Measurements from ENCODE around the gene MOB2. TPM values are rescaled to one million over a fixed set of nuclear protein-coding genes. Genes with fewer than 3 reads are reported as not detected.

The MOB2 gene
- total and polyA plus RNA-seq, 9 donors, result 28.5 to 50.1 (median 32.0) TPM

DNA sequence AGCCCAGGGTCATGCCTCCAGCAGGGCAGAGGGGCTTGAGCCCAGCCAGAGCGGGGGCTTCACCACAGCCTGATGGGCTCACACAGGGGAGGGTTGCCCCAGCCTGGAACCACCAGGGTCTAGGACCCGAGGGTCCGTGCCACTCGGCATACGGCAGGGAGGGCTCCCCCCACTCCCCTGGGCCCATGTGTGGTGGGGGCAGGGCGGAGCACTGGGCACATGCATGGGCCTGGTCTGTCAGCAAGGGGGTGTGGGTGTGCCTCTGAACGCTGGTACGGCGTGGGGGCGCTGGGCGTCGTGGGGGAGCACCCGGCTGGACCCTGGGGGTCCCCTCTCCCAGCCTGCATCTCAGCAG is 29.3 kb downstream of the MOB2 start:
- 82 to 87% (median 84%) methylated on average over 10 to 13 of the region's 13 CpGs for whole genome bisulfite sequencing, 3 donors
- no peak for DNase-seq
- no peaks in the 10 kb centered on the region for H3K27me3 ChIP-seq
- H3K4me3 ChIP-seq, result no peak overlapping the region
- H3K4me1 ChIP-seq (ENCODE audit: insufficient read depth), result peaks cover 19% of the 10 kb centered on the region
- TF ChIP-seq, protein P1, sequence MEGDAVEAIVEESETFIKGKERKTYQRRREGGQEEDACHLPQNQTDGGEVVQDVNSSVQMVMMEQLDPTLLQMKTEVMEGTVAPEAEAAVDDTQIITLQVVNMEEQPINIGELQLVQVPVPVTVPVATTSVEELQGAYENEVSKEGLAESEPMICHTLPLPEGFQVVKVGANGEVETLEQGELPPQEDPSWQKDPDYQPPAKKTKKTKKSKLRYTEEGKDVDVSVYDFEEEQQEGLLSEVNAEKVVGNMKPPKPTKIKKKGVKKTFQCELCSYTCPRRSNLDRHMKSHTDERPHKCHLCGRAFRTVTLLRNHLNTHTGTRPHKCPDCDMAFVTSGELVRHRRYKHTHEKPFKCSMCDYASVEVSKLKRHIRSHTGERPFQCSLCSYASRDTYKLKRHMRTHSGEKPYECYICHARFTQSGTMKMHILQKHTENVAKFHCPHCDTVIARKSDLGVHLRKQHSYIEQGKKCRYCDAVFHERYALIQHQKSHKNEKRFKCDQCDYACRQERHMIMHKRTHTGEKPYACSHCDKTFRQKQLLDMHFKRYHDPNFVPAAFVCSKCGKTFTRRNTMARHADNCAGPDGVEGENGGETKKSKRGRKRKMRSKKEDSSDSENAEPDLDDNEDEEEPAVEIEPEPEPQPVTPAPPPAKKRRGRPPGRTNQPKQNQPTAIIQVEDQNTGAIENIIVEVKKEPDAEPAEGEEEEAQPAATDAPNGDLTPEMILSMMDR (IDR thresholded peaks at IDR 0.05), result no peak
- TF ChIP-seq EP300 (IDR thresholded peaks at IDR 0.05) (no peak), POLR2A (IDR thresholded peaks at IDR 0.05) (no peak)
- no peaks in the 10 kb centered on the region for H3K9me3 ChIP-seq
- peak overlapping the region in 1 of 2 donors; percentile 92 for H3K27ac ChIP-seq
- intact Hi-C loops (cut with DNase I), result loop anchor here in 2 of 4 donors (5.0 kb wide), 1 partner anchor 60 kb away; no protein-coding TSS in a partner anchor
- no peaks in the 10 kb centered on the region for H3K36me3 ChIP-seq

DNA sequence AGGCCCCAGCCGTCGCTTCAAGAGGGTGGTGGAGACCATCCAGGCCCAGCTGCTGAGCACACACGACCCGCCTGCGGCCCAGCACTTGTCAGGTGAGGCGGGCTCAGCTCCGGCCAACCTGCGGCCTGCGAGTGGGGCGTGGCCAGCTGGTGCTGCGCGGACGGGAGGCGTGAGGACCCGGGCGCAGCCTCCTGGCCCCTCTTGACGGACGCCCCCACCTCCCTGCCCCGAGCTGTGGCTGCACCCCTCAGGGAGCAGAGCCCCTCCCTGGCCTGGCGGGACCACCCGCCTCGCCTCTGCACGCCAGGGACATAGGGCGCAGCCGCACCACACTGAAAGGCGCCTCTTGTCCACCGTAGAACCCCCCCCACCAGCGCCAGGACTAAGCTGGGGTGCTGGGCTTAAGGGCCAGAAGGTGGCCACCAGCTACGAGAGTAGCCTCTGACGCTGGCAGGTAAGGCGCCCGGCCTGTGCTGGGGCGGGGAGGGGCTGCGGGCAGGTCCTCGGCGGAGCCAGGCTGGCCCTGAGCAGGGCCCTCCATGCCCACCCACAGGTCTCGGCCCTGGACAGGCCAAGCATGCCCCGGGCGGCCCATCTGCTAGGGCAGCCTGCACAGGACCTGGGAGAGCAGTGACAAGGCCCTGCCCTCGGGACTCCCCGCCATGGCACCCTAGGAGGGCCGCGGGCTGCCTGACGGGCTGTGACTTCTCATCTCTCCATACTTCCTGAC is 29.8 kb downstream of the MOB2 start:
- 86 to 88% (median 86%) methylated on average over 31 to 44 of the region's 44 CpGs for WGBS, 3 donors
- Histone ChIP-seq H3K4me1 (ENCODE audit: insufficient read depth) (peaks cover 19% of the 10 kb centered on the region), H3K9me3 (no peaks in the 10 kb centered on the region), H3K4me3 (no peak overlapping the region), H3K27ac (no peak overlapping the region), H3K27me3 (no peaks in the 10 kb centered on the region), H3K36me3 (no peaks in the 10 kb centered on the region)
- intact Hi-C loops (cut with DNase I), result loop anchor here in 2 of 4 donors (5.0 kb wide), 1 partner anchor 61 kb away; no protein-coding TSS in a partner anchor
- TF ChIP-seq EP300 (IDR thresholded peaks at IDR 0.05), result no peak
- TF ChIP-seq, protein P1 (IDR thresholded peaks at IDR 0.05), result no peak
- TF ChIP-seq POLR2A (IDR thresholded peaks at IDR 0.05), result no peak
- no peak for DNase-seq

DNA sequence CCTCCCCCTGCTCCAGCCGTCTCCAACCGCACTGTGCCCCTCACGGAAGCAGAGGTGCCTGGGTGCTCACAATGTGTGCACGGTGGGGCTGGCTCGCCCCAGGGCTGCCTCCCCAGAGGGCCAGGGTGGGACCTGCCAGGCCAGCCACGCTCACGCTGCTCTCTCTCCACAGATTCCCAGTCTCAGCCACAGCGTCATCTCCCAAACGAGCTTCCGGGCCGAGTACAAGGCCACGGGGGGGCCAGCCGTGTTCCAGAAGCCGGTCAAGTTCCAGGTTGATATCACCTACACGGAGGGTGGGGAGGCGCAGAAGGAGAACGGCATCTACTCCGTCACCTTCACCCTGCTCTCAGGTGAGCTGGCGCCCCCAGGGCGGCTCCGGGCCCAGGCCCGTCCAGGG is 30.4 kb downstream of the MOB2 start:
- WGBS, 3 donors, result 45 to 64% (median 55%) methylated on average over 22 of the region's 22 CpGs
- no peaks in the 10 kb centered on the region for H3K27me3 ChIP-seq
- DNase-seq, result peak in 1 of 5 donors; percentile 30
- H3K9me3 ChIP-seq, result no peaks in the 10 kb centered on the region
- TF ChIP-seq, protein P1 (IDR thresholded peaks at IDR 0.05), result no peak
- TF ChIP-seq EP300 (IDR thresholded peaks at IDR 0.05) (no peak), POLR2A (IDR thresholded peaks at IDR 0.05) (no peak)
- no peak overlapping the region for H3K27ac ChIP-seq
- peaks cover 16% of the 10 kb centered on the region for H3K4me1 ChIP-seq (ENCODE audit: insufficient read depth)
- H3K4me3 ChIP-seq, result no peak overlapping the region
- intact Hi-C loops (cut with DNase I), result loop anchor here in 2 of 4 donors (5.0 kb wide), 1 partner anchor 61 kb away; no protein-coding TSS in a partner anchor
- H3K36me3 ChIP-seq, result no peaks in the 10 kb centered on the region

DNA sequence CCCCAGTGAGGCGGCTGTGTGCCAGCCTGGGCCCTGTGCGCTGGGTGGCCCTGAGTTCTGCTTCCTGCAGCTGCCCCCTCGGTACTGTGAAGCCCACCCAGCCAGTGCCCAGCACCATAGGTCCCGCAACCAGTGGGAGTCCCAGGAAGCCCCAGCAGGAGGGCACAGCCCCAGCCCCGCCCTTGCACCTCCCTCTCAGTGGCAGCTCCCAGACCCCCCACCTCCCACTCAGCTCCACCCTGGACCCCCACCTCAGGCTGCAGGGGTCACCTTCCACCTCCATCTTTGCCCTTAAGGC is 30.9 kb downstream of the MOB2 start:
- Histone ChIP-seq H3K27me3 (no peaks in the 10 kb centered on the region), H3K4me3 (no peak overlapping the region), H3K9me3 (no peaks in the 10 kb centered on the region), H3K4me1 (ENCODE audit: insufficient read depth) (peaks cover 12% of the 10 kb centered on the region), H3K36me3 (no peaks in the 10 kb centered on the region), H3K27ac (no peak overlapping the region)
- 81 to 92% (median 88%) methylated on average over 4 to 5 of the region's 5 CpGs for WGBS, 3 donors
- intact Hi-C loops (cut with DNase I), result loop anchor here in 2 of 4 donors (5.0 kb wide), 1 partner anchor 62 kb away; no protein-coding TSS in a partner anchor
- no peak for DNase-seq
- no peak for TF ChIP-seq POLR2A (IDR thresholded peaks at IDR 0.05)
- TF ChIP-seq, protein P1 (IDR thresholded peaks at IDR 0.05), result no peak
- TF ChIP-seq EP300 (IDR thresholded peaks at IDR 0.05), result no peak

Data from ovary (tissue), 9 donors.